ENCODE measurements around the gene ACOX1. TPM values are rescaled to one million over a fixed set of nuclear protein-coding genes. Genes with fewer than 3 reads are reported as not detected.

ACOX1 gene
- total RNA-seq, 1 experiment from 2014 or later = 50.2 TPM

GRCh38 chr17:75996665-75997590, 18.0 kb upstream of the ACOX1 start:
- H3K9me2 ChIP-seq (ENCODE audit: insufficient read depth) = no peaks in the 10 kb centered on the region
- no peaks in the 10 kb centered on the region for H4K20me1 ChIP-seq (ENCODE audit: insufficient read depth)
- RAD21 ChIA-PET (ENCODE audit: low non-redundant PET in 1 of 2, low total read pairs in 2 of 2, uncharacterized antibody in 2 of 2, unreplicated experiment in 2 of 2) = no interaction called here
- H3K9me3 ChIP-seq (ENCODE audit: control insufficient read depth in 1 of 2, insufficient read depth in 1 of 2, low read depth in 1 of 2, low read length in 2 of 2) = no peaks in the 10 kb centered on the region
- H2AFZ ChIP-seq (ENCODE audit: low read depth, low read length, poor library complexity, severe bottlenecking) = no peak overlapping the region
- CTCF ChIA-PET = interaction anchor here (0.9 to 2.5 kb wide), 2 partner anchors 9 to 18 kb away, joined by 3 to 7 read pairs; no protein-coding TSS in a partner anchor
- H3K4me1 ChIP-seq (ENCODE audit: control insufficient read depth in 1 of 2, insufficient read depth in 2 of 2, low read length in 2 of 2) = peaks cover 12 to 34% of the 10 kb centered on the region in 2 experiments
- DNase-seq (ENCODE audit: low read depth, low spot score) (no peak), ATAC-seq (peak; percentile 41)
- POLR2A ChIA-PET = interaction anchor here (1.3 kb wide), 1 partner anchor 217 kb away, joined by 3 read pairs; no protein-coding TSS in a partner anchor
- H3K27me3 ChIP-seq (ENCODE audit: insufficient read depth, low read length) = no peaks in the 10 kb centered on the region
- H3K4me2 ChIP-seq (ENCODE audit: low read length) = peak overlapping the region; percentile 37
- no peak for TF ChIP-seq EGR1 (IDR thresholded peaks at IDR 0.05; ENCODE audit: low read depth)
- no peak for TF ChIP-seq ZNF274 (IDR thresholded peaks at IDR 0.05; ENCODE audit: low read depth, low read length)
- no peak for TF ChIP-seq POLR2AphosphoS5 (IDR thresholded peaks at IDR 0.05; ENCODE audit: low read depth, low read length)
- TF ChIP-seq MAX (IDR thresholded peaks at IDR 0.05) = no peak
- no peak for TF ChIP-seq POLR2A (IDR thresholded peaks at IDR 0.05; ENCODE audit: borderline replicate concordance, extremely low read depth, insufficient read depth, insufficient read length)
- TF ChIP-seq CEBPB (IDR thresholded peaks at IDR 0.05; ENCODE audit: low read depth) = no peak
- peak overlapping the region; percentile 29; the same call in 1 of the 2 replicates for H3K27ac ChIP-seq (ENCODE audit: low read depth, low read length)
- H3K9ac ChIP-seq (ENCODE audit: low read length) = peak overlapping the region; percentile 12; the same call in 1 of the 2 replicates
- intact Hi-C loops (cut with micrococcal nuclease) = no loop called here
- no TSS peak for BruUV-seq (replicated peaks)
- H3K4me3 ChIP-seq (replicated peaks in 1 of 2; ENCODE audit: low read depth in 1 of 2, low read length in 2 of 2) = no peak overlapping the region
- no peaks in the 10 kb centered on the region for H3K79me2 ChIP-seq (ENCODE audit: insufficient read depth, low read length)
- H3K36me3 ChIP-seq (ENCODE audit: control insufficient read depth in 1 of 2, insufficient read depth in 2 of 2, low read length in 2 of 2) = no peaks in the 10 kb centered on the region; a peak in 1 of 4 replicates

GRCh38 chr17:75995385-75995925, 16.5 kb upstream of the ACOX1 start:
- RAD21 ChIA-PET (ENCODE audit: low non-redundant PET in 1 of 2, low total read pairs in 2 of 2, uncharacterized antibody in 2 of 2, unreplicated experiment in 2 of 2) = no interaction called here
- intact Hi-C loops (cut with micrococcal nuclease) = no loop called here
- Histone ChIP-seq H3K4me1 (ENCODE audit: control insufficient read depth in 1 of 2, insufficient read depth in 2 of 2, low read length in 2 of 2) (peaks cover 12 to 31% of the 10 kb centered on the region in 2 experiments), H3K36me3 (ENCODE audit: control insufficient read depth in 1 of 2, insufficient read depth in 2 of 2, low read length in 2 of 2) (no peaks in the 10 kb centered on the region; a peak in 1 of 4 replicates), H3K27me3 (ENCODE audit: insufficient read depth, low read length) (no peaks in the 10 kb centered on the region), H3K9me2 (ENCODE audit: insufficient read depth) (no peaks in the 10 kb centered on the region), H3K79me2 (ENCODE audit: insufficient read depth, low read length) (no peaks in the 10 kb centered on the region), H3K4me3 (replicated peaks in 1 of 2; ENCODE audit: low read depth in 1 of 2, low read length in 2 of 2) (no peak overlapping the region), H3K27ac (ENCODE audit: low read depth, low read length) (no peak overlapping the region), H3K9ac (ENCODE audit: low read length) (no peak overlapping the region), H3K4me2 (ENCODE audit: low read length) (no peak overlapping the region), H2AFZ (ENCODE audit: low read depth, low read length, poor library complexity, severe bottlenecking) (no peak overlapping the region), H3K9me3 (ENCODE audit: control insufficient read depth in 1 of 2, insufficient read depth in 1 of 2, low read depth in 1 of 2, low read length in 2 of 2) (no peaks in the 10 kb centered on the region), H4K20me1 (ENCODE audit: insufficient read depth) (no peaks in the 10 kb centered on the region)
- TF ChIP-seq ATF3 (IDR thresholded peaks at IDR 0.05) = no peak
- TF ChIP-seq EZH2phosphoT487 (IDR thresholded peaks at IDR 0.05; ENCODE audit: borderline replicate concordance) = no peak
- BruUV-seq (replicated peaks) = no TSS peak
- no peak for ATAC-seq
- no peak for DNase-seq (ENCODE audit: low read depth, low spot score)
- POLR2A ChIA-PET = no interaction called here
- CTCF ChIA-PET = interaction anchor here (1.3 to 2.5 kb wide), 3 partner anchors 10 to 90 kb away, joined by 3 to 7 read pairs (median 5); partner anchors contain the start of gene MRPL38

Data from HCT116 (cell line).